GM11168 (cell line): ENCODE measurements around the gene UTP4.

Experiments
- in situ Hi-C: fragments of 300-500 bp; cut with MboI; formaldehyde crosslinking; loops from one replicate; pipeline ENCODE4 v1.12.0; 2022; ENCODE audit warnings: low sequenced_read_pairs; ENCODE audit not compliant: unreplicated experiment

The UTP4 gene

GRCh38 chr16:69195369-69196029 lies 63.0 kb downstream of the UTP4 start:
- in situ Hi-C loops = no loop called here

GRCh38 chr16:69197573-69197972 lies 65.1 kb downstream of the UTP4 start:
- in situ Hi-C loops = no loop called here

- in situ Hi-C loops = no loop called here
Observed at GRCh38 chr16:69199382-69199781, 66.9 kb downstream of the UTP4 start.

- in situ Hi-C loops = no loop called here
Observed at GRCh38 chr16:69201291-69201690, 68.8 kb downstream of the UTP4 start.

GRCh38 chr16:69201787-69202186 lies 69.3 kb downstream of the UTP4 start:
- in situ Hi-C loops = no loop called here

- in situ Hi-C loops = no loop called here
Observed at GRCh38 chr16:69204172-69204571, 71.7 kb downstream of the UTP4 start.

GRCh38 chr16:69209735-69210134 lies 77.3 kb downstream of the UTP4 start:
- in situ Hi-C loops = no loop called here

- in situ Hi-C loops = no loop called here
Observed at GRCh38 chr16:69217433-69217832, 85.0 kb downstream of the UTP4 start.
